NT2/D1 (cell line): ENCODE results near the gene THNSL1.

Experiments
- SUZ12 ChIP-seq: IDR thresholded peaks from 2 replicates; pipeline ENCODE4 v1.6.1; 2011; ENCODE audit not compliant: insufficient read length, insufficient read depth; ENCODE audit errors: extremely low read depth
- YY1 ChIP-seq: IDR thresholded peaks from 2 replicates; pipeline ENCODE4 v1.6.1; 2011; ENCODE audit not compliant: insufficient read length, insufficient read depth
- ZNF274 ChIP-seq: IDR thresholded peaks from 2 replicates; pipeline ENCODE4 v1.6.1; 2011; ENCODE audit warnings: mild to moderate bottlenecking, low read depth, low read length

DNA sequence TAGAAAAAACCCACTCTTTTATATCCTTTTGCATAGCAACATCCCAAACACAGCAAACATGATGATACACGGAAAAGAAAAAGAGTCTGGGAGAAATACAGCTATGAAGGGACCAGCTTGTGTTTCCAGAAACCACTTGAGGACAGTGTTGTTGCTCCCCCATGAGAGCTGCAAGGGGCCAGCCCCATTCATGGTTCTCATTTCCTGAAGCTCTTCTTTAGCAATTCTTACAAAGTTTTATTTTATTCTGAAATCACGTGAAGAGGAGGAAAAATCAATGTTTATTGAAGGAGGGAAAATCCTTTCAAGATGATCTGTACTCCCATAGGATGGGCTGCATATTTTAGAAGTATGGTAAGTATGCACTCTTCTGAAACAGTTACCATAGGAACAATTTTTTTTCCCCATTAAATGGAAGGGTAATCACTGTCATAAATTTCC is 46.6 kb upstream of the THNSL1 start:
- TF ChIP-seq YY1 (no peak), ZNF274 (no peak), SUZ12 (no peak)
